DMS153 treated with DMSO at 0.1 percent for 48 hours (cell line): Measurements from ENCODE around the gene CD83.
"Not testable (repeated sequence)": the region's sequence is repeated elsewhere in the genome, so short reads cannot be mapped to it uniquely, and the experiment has no call there.

Source experiments
- DNase-seq: peaks from one replicate; lab custom pipeline; 2025; ENCODE audit not compliant: unreplicated experiment; lab: John Stamatoyannopoulos, UW

The CD83 gene

GRCh38 chr6:14146506-14147096 lies 29.0 kb downstream of the CD83 start:
- no peak for DNase-seq

- no peak for DNase-seq
These were observed 30.3 kb downstream of the CD83 start for GRCh38 chr6:14147891-14148290.

GRCh38 chr6:14148471-14148870 lies 30.9 kb downstream of the CD83 start:
- no peak for DNase-seq

- DNase-seq, result no peak
These were observed 31.6 kb downstream of the CD83 start for GRCh38 chr6:14149053-14149738.

- no peak for DNase-seq
These were observed 32.2 kb downstream of the CD83 start for GRCh38 chr6:14149739-14150130.

- DNase-seq, result not testable (repeated sequence)
These were observed 33.7 kb downstream of the CD83 start for GRCh38 chr6:14151300-14151699.

- DNase-seq, result no peak
These were observed 34.2 kb downstream of the CD83 start for GRCh38 chr6:14151773-14152172.

- no peak for DNase-seq
These were observed 35.7 kb downstream of the CD83 start for GRCh38 chr6:14153228-14153627.

- no peak for DNase-seq
These were observed 41.5 kb downstream of the CD83 start for GRCh38 chr6:14159090-14159489.

- DNase-seq, result no peak
These were observed 45.3 kb downstream of the CD83 start for GRCh38 chr6:14162826-14163225.

- DNase-seq, result no peak
These were observed 47.5 kb downstream of the CD83 start for GRCh38 chr6:14165091-14165490.

- DNase-seq, result no peak
These were observed 49.3 kb downstream of the CD83 start for GRCh38 chr6:14166839-14167238.

- no peak for DNase-seq
These were observed 52.6 kb downstream of the CD83 start for GRCh38 chr6:14170128-14170527.

- no peak for DNase-seq
These were observed 55.0 kb downstream of the CD83 start for GRCh38 chr6:14172562-14172961.

- no peak for DNase-seq
These were observed 56.7 kb downstream of the CD83 start for GRCh38 chr6:14174226-14174625.

- DNase-seq, result no peak
These were observed 57.4 kb downstream of the CD83 start for GRCh38 chr6:14174996-14175395.

GRCh38 chr6:14176429-14176828 lies 58.9 kb downstream of the CD83 start:
- DNase-seq, result no peak

GRCh38 chr6:14177413-14178082 lies 60.0 kb downstream of the CD83 start:
- DNase-seq, result no peak

- no peak for DNase-seq
These were observed 60.5 kb downstream of the CD83 start for GRCh38 chr6:14178083-14178445.

GRCh38 chr6:14180609-14181008 lies 63.0 kb downstream of the CD83 start:
- DNase-seq, result no peak

- DNase-seq, result no peak
These were observed 65.3 kb downstream of the CD83 start for GRCh38 chr6:14182916-14183315.
